Activated CD4-positive, alpha-beta memory T cell treated with anti-CD3 and anti-CD28 coated beads, Interleukin-2, amount 10 ng/mL, durations not matched to agents 7 days and 5 days (primary cell): Measurements from ENCODE around the gene SLC35F1. TPM values are rescaled to one million over a fixed set of nuclear protein-coding genes. Genes with fewer than 3 reads are reported as not detected.

Experiments used
- CTCF ChIA-PET: fragments of 350-600 bp; sonication (Branson Sonifier 250); formaldehyde crosslinking; loops from one replicate; lab custom pipeline; 2021; ENCODE audit warnings: antibody characterized with exemption, inconsistent platforms; lab: Charles Lee
- POLR2A ChIA-PET: fragments of 350-600 bp; sonication (Branson Sonifier 250); formaldehyde crosslinking; loops from one replicate; lab custom pipeline; 2021; ENCODE audit warnings: antibody characterized with exemption; lab: Charles Lee
- DNase-seq: peaks from one replicate; pipeline ENCODE4 v3.0.0-alpha.2; 2020
- H3K27ac Mint-ChIP-seq: one replicate; pipeline ENCODE4 v1.8.0; 2021; ENCODE audit warnings: mild to moderate bottlenecking, mixed read lengths
- H3K27me3 Mint-ChIP-seq: one replicate; pipeline ENCODE4 v1.8.0; 2021; ENCODE audit warnings: mixed read lengths
- H3K36me3 Mint-ChIP-seq: one replicate; pipeline ENCODE4 v1.8.0; 2021; ENCODE audit warnings: low read depth, mixed read lengths
- H3K4me1 Mint-ChIP-seq: one replicate; pipeline ENCODE4 v1.8.0; 2021; ENCODE audit warnings: mixed read lengths
- H3K4me3 Mint-ChIP-seq: one replicate; pipeline ENCODE4 v1.8.0; 2021; ENCODE audit warnings: mild to moderate bottlenecking, mixed read lengths
- H3K9me3 Mint-ChIP-seq: one replicate; pipeline ENCODE4 v1.8.0; 2021; ENCODE audit warnings: mixed read lengths
- total RNA-seq, 2 experiments: library from RNA; stranded (reverse); gene quantifications; one replicate each; pipeline ENCODE4 v1.2.3, GENCODE V29; 2021

The SLC35F1 gene
- total RNA-seq, 2 experiments from 2014 or later, result 0.05 TPM; not detected in 1

- DNase-seq, result no peak
- no peaks in the 10 kb centered on the region for H3K9me3 Mint-ChIP-seq
- no peaks in the 10 kb centered on the region for H3K27me3 Mint-ChIP-seq
- H3K4me1 Mint-ChIP-seq, result no peaks in the 10 kb centered on the region
- no peak overlapping the region for H3K27ac Mint-ChIP-seq
- H3K4me3 Mint-ChIP-seq, result no peak overlapping the region
- H3K36me3 Mint-ChIP-seq, result no peaks in the 10 kb centered on the region
- CTCF ChIA-PET, result no interaction called here
- POLR2A ChIA-PET, result interaction anchor here (1.2 kb wide), 1 partner anchor 9 kb away, joined by 3 read pairs; no protein-coding TSS in a partner anchor
Observed at GRCh38 chr6:118122161-118122725, 215.2 kb downstream of the SLC35F1 start.

- POLR2A ChIA-PET, result interaction anchor here (1.2 kb wide), 1 partner anchor 9 kb away, joined by 3 read pairs; no protein-coding TSS in a partner anchor
- CTCF ChIA-PET, result no interaction called here
- Mint-ChIP-seq H3K9me3 (no peaks in the 10 kb centered on the region), H3K4me3 (no peak overlapping the region), H3K27ac (no peak overlapping the region), H3K4me1 (no peaks in the 10 kb centered on the region), H3K27me3 (no peaks in the 10 kb centered on the region), H3K36me3 (no peaks in the 10 kb centered on the region)
- DNase-seq, result no peak
Observed at GRCh38 chr6:118122801-118123200, 215.7 kb downstream of the SLC35F1 start.

DNA sequence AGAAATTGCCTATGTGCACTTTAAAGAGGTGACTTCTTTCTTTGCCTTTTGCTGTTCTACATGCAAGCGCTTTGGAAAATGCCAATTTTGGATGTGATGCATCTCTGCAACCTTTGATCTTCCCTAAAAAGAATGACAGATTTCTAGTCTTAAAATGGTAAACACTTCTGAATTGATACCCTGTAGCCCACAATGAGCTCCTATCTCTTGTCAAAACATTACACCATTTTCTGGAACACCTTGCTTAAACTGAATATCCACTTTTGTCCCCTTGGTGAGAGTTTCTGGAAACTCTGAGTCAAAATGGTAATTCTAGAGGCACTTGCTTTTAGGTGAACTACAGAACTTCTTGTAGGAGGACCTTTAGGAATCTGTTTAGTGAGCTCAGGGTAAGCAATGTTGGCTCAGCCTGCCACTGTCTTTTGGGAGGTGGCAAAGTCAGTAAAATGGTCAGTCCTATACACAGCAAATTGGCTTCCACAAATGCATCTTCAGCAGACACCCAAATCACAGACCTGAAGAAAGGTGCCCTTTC is 216.5 kb downstream of the SLC35F1 start:
- POLR2A ChIA-PET, result no interaction called here
- no peaks in the 10 kb centered on the region for H3K27me3 Mint-ChIP-seq
- no peak overlapping the region for H3K4me3 Mint-ChIP-seq

DNA sequence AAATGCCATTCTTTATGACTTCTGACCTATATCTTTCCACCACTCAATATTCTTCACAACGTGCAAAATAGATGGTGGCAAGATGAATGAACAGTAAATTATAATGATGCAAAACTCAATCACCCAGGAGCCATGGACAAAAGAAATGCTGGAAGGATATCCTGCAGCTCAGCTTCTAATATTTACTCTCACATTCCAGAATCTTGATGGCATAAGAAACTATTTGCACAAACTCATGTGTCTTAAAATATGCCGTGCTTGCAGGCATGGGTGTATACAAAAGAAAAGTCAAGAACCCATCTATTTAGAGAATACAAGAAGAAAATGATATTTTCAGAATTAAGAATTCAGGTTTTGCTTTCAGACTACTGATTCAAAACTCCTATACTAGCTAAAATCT is 217.8 kb downstream of the SLC35F1 start:
- H3K27me3 Mint-ChIP-seq, result no peaks in the 10 kb centered on the region
- no peaks in the 10 kb centered on the region for H3K9me3 Mint-ChIP-seq
- ChIA-PET CTCF (no interaction called here), POLR2A (no interaction called here)
- H3K36me3 Mint-ChIP-seq, result no peaks in the 10 kb centered on the region
- no peaks in the 10 kb centered on the region for H3K4me1 Mint-ChIP-seq
- DNase-seq, result no peak
- no peak overlapping the region for H3K4me3 Mint-ChIP-seq
- no peak overlapping the region for H3K27ac Mint-ChIP-seq

More for the DNA sequence above, 216.5 kb downstream of the SLC35F1 start:
- CTCF ChIA-PET, result no interaction called here
- no peak for DNase-seq
- Mint-ChIP-seq H3K4me1 (no peaks in the 10 kb centered on the region), H3K9me3 (no peaks in the 10 kb centered on the region), H3K27ac (no peak overlapping the region), H3K36me3 (no peaks in the 10 kb centered on the region)

- ChIA-PET CTCF (no interaction called here), POLR2A (no interaction called here)
- Mint-ChIP-seq H3K9me3 (no peaks in the 10 kb centered on the region), H3K4me1 (no peaks in the 10 kb centered on the region), H3K36me3 (no peaks in the 10 kb centered on the region), H3K27ac (no peak overlapping the region), H3K4me3 (no peak overlapping the region), H3K27me3 (no peaks in the 10 kb centered on the region)
- DNase-seq, result no peak
Observed at GRCh38 chr6:118128755-118129154, 221.7 kb downstream of the SLC35F1 start.

DNA sequence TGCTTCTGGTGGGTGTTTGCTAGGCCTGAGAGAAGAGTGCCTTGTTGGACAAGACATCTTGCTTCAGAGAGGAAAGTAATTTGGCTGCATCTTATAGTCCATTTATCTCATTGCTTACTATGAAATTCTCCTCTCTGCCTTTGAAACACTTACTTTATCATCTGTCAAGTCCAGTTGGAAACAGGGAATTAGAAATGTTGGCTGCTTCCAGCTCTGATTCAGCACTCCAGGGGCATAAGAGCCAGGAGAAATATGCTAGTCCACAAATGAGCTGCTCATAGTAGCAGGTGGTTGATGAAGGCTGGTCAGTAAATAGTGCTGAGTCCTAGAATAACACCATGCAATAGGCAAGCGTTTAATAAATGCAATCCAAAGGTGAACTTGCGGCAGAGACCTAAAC is 227.1 kb downstream of the SLC35F1 start:
- no peaks in the 10 kb centered on the region for H3K27me3 Mint-ChIP-seq
- no peak for DNase-seq
- no peak overlapping the region for H3K27ac Mint-ChIP-seq
- no peaks in the 10 kb centered on the region for H3K36me3 Mint-ChIP-seq
- ChIA-PET CTCF (no interaction called here), POLR2A (no interaction called here)
- H3K4me1 Mint-ChIP-seq, result no peaks in the 10 kb centered on the region
- no peak overlapping the region for H3K4me3 Mint-ChIP-seq
- no peaks in the 10 kb centered on the region for H3K9me3 Mint-ChIP-seq

DNA sequence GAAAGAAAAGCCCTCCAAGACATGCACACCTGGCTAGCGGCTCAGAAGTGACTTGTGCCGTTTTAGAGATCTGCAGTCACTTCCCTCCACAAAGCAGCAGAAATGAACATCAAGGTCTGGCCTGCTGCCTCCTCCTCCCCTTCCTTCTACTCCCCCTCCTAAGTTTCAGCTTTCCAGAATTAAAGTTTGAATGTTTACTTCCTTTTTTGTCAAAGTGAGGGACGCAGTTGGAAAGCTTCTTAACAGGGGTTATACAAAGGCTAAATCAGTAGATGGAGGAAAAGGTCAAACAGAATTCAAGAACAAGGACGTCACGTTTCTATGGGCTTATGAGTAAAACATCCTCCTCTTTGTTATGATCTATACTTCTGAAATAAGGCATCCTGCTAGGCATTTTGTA is 227.7 kb downstream of the SLC35F1 start:
- Mint-ChIP-seq H3K4me1 (no peaks in the 10 kb centered on the region), H3K36me3 (no peaks in the 10 kb centered on the region), H3K4me3 (no peak overlapping the region), H3K27me3 (no peaks in the 10 kb centered on the region), H3K9me3 (no peaks in the 10 kb centered on the region), H3K27ac (no peak overlapping the region)
- DNase-seq, result no peak
- POLR2A ChIA-PET, result no interaction called here
- CTCF ChIA-PET, result no interaction called here

DNA sequence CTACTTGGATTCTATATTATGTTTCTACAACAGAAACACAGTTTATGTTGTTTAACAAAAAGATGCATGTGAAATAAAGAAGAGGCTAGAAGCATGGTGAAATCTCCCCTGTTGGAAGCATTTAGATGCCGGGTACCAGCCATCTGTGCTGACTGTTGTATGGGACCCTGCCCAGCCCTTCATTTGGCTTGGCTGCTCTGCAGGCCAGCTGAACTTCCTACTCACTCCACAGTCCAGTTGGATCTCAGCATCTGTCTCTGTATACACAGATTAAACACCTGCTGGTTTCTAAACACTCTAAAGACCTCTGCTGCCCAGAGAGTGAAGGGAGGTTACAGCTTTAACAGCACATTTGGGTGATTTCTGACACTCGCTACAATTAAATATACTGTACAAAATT is 228.3 kb downstream of the SLC35F1 start:
- ChIA-PET POLR2A (no interaction called here), CTCF (no interaction called here)
- Mint-ChIP-seq H3K4me1 (no peaks in the 10 kb centered on the region), H3K9me3 (no peaks in the 10 kb centered on the region), H3K36me3 (no peaks in the 10 kb centered on the region), H3K27me3 (no peaks in the 10 kb centered on the region), H3K4me3 (no peak overlapping the region), H3K27ac (no peak overlapping the region)
- no peak for DNase-seq

GRCh38 chr6:118141211-118141610 is 234.1 kb downstream of the SLC35F1 start:
- no peak overlapping the region for H3K4me3 Mint-ChIP-seq
- no peaks in the 10 kb centered on the region for H3K9me3 Mint-ChIP-seq
- no peaks in the 10 kb centered on the region for H3K36me3 Mint-ChIP-seq
- ChIA-PET CTCF (no interaction called here), POLR2A (no interaction called here)
- H3K27me3 Mint-ChIP-seq, result no peaks in the 10 kb centered on the region
- no peak overlapping the region for H3K27ac Mint-ChIP-seq
- no peak for DNase-seq
- H3K4me1 Mint-ChIP-seq, result no peaks in the 10 kb centered on the region

- POLR2A ChIA-PET, result no interaction called here
- Mint-ChIP-seq H3K27ac (no peak overlapping the region), H3K27me3 (peaks cover 2% of the 10 kb centered on the region), H3K4me1 (no peaks in the 10 kb centered on the region), H3K9me3 (no peaks in the 10 kb centered on the region), H3K36me3 (no peaks in the 10 kb centered on the region), H3K4me3 (no peak overlapping the region)
- CTCF ChIA-PET, result no interaction called here
- no peak for DNase-seq
Observed at GRCh38 chr6:118146584-118146983, 239.5 kb downstream of the SLC35F1 start.

DNA sequence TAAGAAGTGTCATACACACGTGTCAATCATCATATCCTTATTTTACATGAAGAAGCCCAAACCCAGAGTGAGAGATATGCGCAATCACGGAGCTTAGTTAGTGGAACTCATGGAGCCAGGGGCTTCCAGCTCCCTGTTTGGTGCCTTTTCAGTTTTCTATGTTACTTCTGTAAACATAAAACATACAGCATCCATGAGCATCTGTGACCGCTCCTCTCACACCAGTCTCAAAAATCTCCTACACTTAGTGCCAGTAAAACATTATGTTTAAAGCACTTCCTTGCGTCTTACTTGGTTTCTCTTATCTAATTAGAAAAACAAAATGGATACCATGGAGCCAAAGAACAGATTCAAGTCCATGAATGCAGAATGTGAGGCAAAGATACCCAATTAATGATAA is 240.4 kb downstream of the SLC35F1 start:
- Mint-ChIP-seq H3K27me3 (peaks cover 2% of the 10 kb centered on the region), H3K27ac (no peak overlapping the region), H3K36me3 (no peaks in the 10 kb centered on the region), H3K9me3 (no peaks in the 10 kb centered on the region), H3K4me3 (no peak overlapping the region), H3K4me1 (no peaks in the 10 kb centered on the region)
- DNase-seq, result no peak
- ChIA-PET CTCF (no interaction called here), POLR2A (no interaction called here)

GRCh38 chr6:118148561-118148960 is 241.5 kb downstream of the SLC35F1 start:
- CTCF ChIA-PET, result no interaction called here
- no peak for DNase-seq
- Mint-ChIP-seq H3K27ac (no peak overlapping the region), H3K36me3 (no peaks in the 10 kb centered on the region), H3K4me1 (no peaks in the 10 kb centered on the region), H3K27me3 (peaks cover 2% of the 10 kb centered on the region), H3K9me3 (no peaks in the 10 kb centered on the region), H3K4me3 (no peak overlapping the region)
- POLR2A ChIA-PET, result no interaction called here

GRCh38 chr6:118152524-118152923 is 245.5 kb downstream of the SLC35F1 start:
- Mint-ChIP-seq H3K4me3 (no peak overlapping the region), H3K9me3 (no peaks in the 10 kb centered on the region), H3K4me1 (no peaks in the 10 kb centered on the region), H3K27ac (no peak overlapping the region), H3K27me3 (peaks cover 2% of the 10 kb centered on the region), H3K36me3 (no peaks in the 10 kb centered on the region)
- CTCF ChIA-PET, result no interaction called here
- DNase-seq, result no peak
- POLR2A ChIA-PET, result no interaction called here

GRCh38 chr6:118161343-118161742 is 254.3 kb downstream of the SLC35F1 start:
- H3K4me1 Mint-ChIP-seq, result no peaks in the 10 kb centered on the region
- POLR2A ChIA-PET, result no interaction called here
- no peaks in the 10 kb centered on the region for H3K36me3 Mint-ChIP-seq

More at GRCh38 chr6:118161343-118161742, 254.3 kb downstream of the SLC35F1 start:
- no peak for DNase-seq
- CTCF ChIA-PET, result no interaction called here
- Mint-ChIP-seq H3K4me3 (no peak overlapping the region), H3K27ac (no peak overlapping the region), H3K27me3 (peaks cover 2% of the 10 kb centered on the region), H3K9me3 (no peaks in the 10 kb centered on the region)
